Activated CD8-positive, alpha-beta T cell treated with anti-CD3 and anti-CD28 coated beads, Interleukin-2, amount 10 ng/mL, durations not matched to agents 7 days and 5 days (primary cell): ENCODE data around the gene TEX11. TPM values are rescaled to one million over a fixed set of nuclear protein-coding genes. Genes with fewer than 3 reads are reported as not detected.

Experiments used
- ATAC-seq: fragments of 150-1000 bp; cut with Tn5 transposase; one replicate; pipeline ENCODE4 v1.10.0; 2021; ENCODE audit warnings: moderate library complexity
- CTCF ChIA-PET: fragments of 350-600 bp; sonication (Branson Sonifier 250); formaldehyde crosslinking; loops from one replicate; lab custom pipeline; 2021; ENCODE audit warnings: antibody characterized with exemption; lab: Charles Lee
- POLR2A ChIA-PET: fragments of 350-600 bp; sonication (Branson Sonifier 250); formaldehyde crosslinking; loops from one replicate; lab custom pipeline; 2021; ENCODE audit warnings: antibody characterized with exemption; lab: Charles Lee
- DNase-seq: peaks from one replicate; pipeline ENCODE4 v3.0.0-alpha.2; 2020
- H3K27ac Mint-ChIP-seq: one replicate; pipeline ENCODE4 v1.8.0; 2021; ENCODE audit warnings: mild to moderate bottlenecking, mixed read lengths
- H3K27me3 Mint-ChIP-seq: one replicate; pipeline ENCODE4 v1.8.0; 2021; ENCODE audit warnings: low read depth, mixed read lengths
- H3K36me3 Mint-ChIP-seq: one replicate; pipeline ENCODE4 v1.8.0; 2021; ENCODE audit warnings: low read depth, mixed read lengths
- H3K4me1 Mint-ChIP-seq: one replicate; pipeline ENCODE4 v1.8.0; 2021; ENCODE audit warnings: low read depth, mixed read lengths
- H3K4me3 Mint-ChIP-seq: one replicate; pipeline ENCODE4 v1.8.0; 2021; ENCODE audit warnings: mild to moderate bottlenecking, mixed read lengths
- H3K9me3 Mint-ChIP-seq: one replicate; pipeline ENCODE4 v1.8.0; 2022; ENCODE audit warnings: mixed read lengths; ENCODE audit not compliant: insufficient read depth
- total RNA-seq, 2 experiments: library from RNA; stranded (reverse); gene quantifications; one replicate each; pipeline ENCODE4 v1.2.3, GENCODE V29; 2021

Gene TEX11
- total RNA-seq, 2 experiments from 2014 or later, result not detected

GRCh38 chrX:70509078-70509477 is 399.4 kb downstream of the TEX11 start:
- peaks cover 25% of the 10 kb centered on the region for H3K4me1 Mint-ChIP-seq
- H3K4me3 Mint-ChIP-seq, result no peak overlapping the region
- H3K9me3 Mint-ChIP-seq, result no peaks in the 10 kb centered on the region
- H3K27ac Mint-ChIP-seq, result no peak overlapping the region
- POLR2A ChIA-PET, result no interaction called here
- ATAC-seq (no peak), DNase-seq (no peak)
- CTCF ChIA-PET, result no interaction called here
- H3K27me3 Mint-ChIP-seq, result peaks cover 2% of the 10 kb centered on the region
- H3K36me3 Mint-ChIP-seq, result peaks cover 2% of the 10 kb centered on the region

GRCh38 chrX:70508296-70508911 is 400.1 kb downstream of the TEX11 start:
- ATAC-seq (no peak), DNase-seq (no peak)
- Mint-ChIP-seq H3K27ac (peak overlapping the region; percentile 20), H3K36me3 (peaks cover 2% of the 10 kb centered on the region), H3K9me3 (no peaks in the 10 kb centered on the region), H3K27me3 (peaks cover 2% of the 10 kb centered on the region), H3K4me3 (no peak overlapping the region), H3K4me1 (peaks cover 25% of the 10 kb centered on the region)
- ChIA-PET POLR2A (no interaction called here), CTCF (no interaction called here)

GRCh38 chrX:70505451-70505841 is 403.1 kb downstream of the TEX11 start:
- ATAC-seq, result no peak
- Mint-ChIP-seq H3K9me3 (no peaks in the 10 kb centered on the region), H3K27ac (no peak overlapping the region), H3K36me3 (peaks cover 14% of the 10 kb centered on the region), H3K4me3 (no peak overlapping the region), H3K27me3 (no peaks in the 10 kb centered on the region), H3K4me1 (peaks cover 25% of the 10 kb centered on the region)
- POLR2A ChIA-PET, result no interaction called here
- CTCF ChIA-PET, result interaction anchor here (0.9 kb wide), 1 partner anchor 16 kb away, joined by 3 read pairs; no protein-coding TSS in a partner anchor
- no peak for DNase-seq

DNA sequence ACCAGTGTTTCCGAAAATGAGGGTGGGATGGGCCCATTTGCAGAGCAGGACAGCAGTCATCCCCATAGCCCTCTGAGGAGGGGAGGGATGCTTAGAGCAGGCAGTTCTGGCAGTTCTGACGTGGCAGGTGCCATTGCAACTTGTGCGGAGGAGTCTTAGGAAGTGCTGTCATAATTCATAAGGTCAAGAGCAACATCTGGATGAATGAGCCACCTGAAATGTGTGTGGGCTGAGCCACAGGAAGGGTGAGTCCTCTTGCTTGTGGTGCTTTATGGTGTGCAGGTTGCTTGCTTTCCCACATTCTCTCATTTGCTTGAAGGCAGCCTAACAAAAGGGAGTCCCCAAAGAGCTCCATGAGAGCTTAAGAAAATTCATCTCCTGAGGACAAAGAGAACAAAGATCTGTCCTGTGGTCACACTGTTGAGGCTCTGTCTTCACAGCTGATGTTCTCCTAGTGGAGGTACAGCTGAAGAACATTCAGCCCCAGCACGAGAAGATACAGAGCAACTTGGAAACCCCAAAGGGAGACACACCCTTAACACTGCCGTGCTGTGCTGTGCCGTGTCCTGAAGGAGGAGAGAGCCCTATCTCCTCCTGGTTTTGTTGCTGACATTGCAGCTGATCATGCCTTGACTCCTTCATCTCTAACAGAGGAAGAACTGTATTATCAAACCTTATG is 403.6 kb downstream of the TEX11 start:
- no peak for ATAC-seq
- Mint-ChIP-seq H3K9me3 (no peaks in the 10 kb centered on the region), H3K4me1 (peaks cover 25% of the 10 kb centered on the region), H3K4me3 (no peak overlapping the region), H3K27me3 (no peaks in the 10 kb centered on the region), H3K36me3 (peaks cover 15% of the 10 kb centered on the region), H3K27ac (peak overlapping the region; percentile 9)
- no peak for DNase-seq
- POLR2A ChIA-PET, result no interaction called here
- CTCF ChIA-PET, result interaction anchor here (0.9 kb wide), 1 partner anchor 16 kb away, joined by 3 read pairs; no protein-coding TSS in a partner anchor

GRCh38 chrX:70500826-70501225 is 407.7 kb downstream of the TEX11 start:
- DNase-seq, result no peak
- Mint-ChIP-seq H3K9me3 (no peaks in the 10 kb centered on the region), H3K4me3 (no peak overlapping the region), H3K4me1 (peaks cover 10% of the 10 kb centered on the region), H3K27ac (no peak overlapping the region), H3K36me3 (peaks cover 17% of the 10 kb centered on the region), H3K27me3 (no peaks in the 10 kb centered on the region)
- ChIA-PET POLR2A (no interaction called here), CTCF (no interaction called here)
- ATAC-seq, result no peak

DNA sequence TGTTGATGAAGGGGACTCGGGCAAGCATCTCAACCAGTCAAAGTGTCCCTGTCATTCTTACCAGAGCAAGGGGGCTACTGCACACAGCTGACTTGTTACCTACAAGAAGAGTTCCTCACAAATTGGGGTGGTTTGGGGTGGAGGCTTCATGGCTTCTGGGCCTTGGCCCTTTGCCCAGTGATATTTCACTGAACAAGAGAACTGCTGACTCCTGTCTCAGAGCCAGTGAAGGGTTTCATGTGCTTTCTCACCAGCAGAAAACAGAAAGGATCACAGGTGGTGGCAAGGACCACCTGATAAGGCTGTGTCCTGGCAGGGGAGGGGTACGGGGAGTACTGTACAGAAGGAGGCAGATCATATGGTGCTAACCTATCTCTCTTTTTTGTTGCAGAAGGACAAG is 410.4 kb downstream of the TEX11 start:
- Mint-ChIP-seq H3K9me3 (no peaks in the 10 kb centered on the region), H3K27ac (no peak overlapping the region), H3K4me3 (no peak overlapping the region), H3K4me1 (no peaks in the 10 kb centered on the region), H3K27me3 (no peaks in the 10 kb centered on the region), H3K36me3 (peaks cover 24% of the 10 kb centered on the region)
- no peak for DNase-seq
- CTCF ChIA-PET, result no interaction called here
- POLR2A ChIA-PET, result no interaction called here
- no peak for ATAC-seq

GRCh38 chrX:70497026-70497425 is 411.5 kb downstream of the TEX11 start:
- ChIA-PET POLR2A (no interaction called here), CTCF (no interaction called here)
- no peak overlapping the region for H3K4me3 Mint-ChIP-seq
- H3K4me1 Mint-ChIP-seq, result peaks cover 2% of the 10 kb centered on the region
- no peaks in the 10 kb centered on the region for H3K27me3 Mint-ChIP-seq
- ATAC-seq (no peak), DNase-seq (no peak)
- no peaks in the 10 kb centered on the region for H3K9me3 Mint-ChIP-seq
- no peak overlapping the region for H3K27ac Mint-ChIP-seq
- peaks cover 26% of the 10 kb centered on the region for H3K36me3 Mint-ChIP-seq

DNA sequence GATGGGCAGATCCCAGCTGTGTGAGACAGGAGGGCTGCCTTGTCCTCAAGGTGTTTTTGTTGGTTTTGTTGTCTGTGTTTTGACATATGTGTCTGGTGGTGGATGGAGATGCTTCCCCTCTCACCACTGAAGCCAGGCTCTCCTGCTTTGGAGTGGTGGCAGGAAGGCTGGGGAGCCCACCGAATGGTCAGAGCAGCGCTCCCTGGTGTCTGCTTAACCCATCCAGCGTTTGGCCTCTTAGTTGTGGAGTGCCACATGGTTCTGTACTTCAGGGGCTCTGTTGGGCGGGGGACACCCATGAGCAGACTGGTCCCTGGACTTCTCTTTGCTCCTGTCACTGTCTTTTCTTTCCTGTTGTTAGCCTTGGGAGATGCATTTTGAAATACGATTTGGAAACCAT is 412.0 kb downstream of the TEX11 start:
- no peak for DNase-seq
- ATAC-seq, result no peak
- CTCF ChIA-PET, result no interaction called here
- H3K9me3 Mint-ChIP-seq, result no peaks in the 10 kb centered on the region
- peaks cover 28% of the 10 kb centered on the region for H3K36me3 Mint-ChIP-seq
- H3K4me3 Mint-ChIP-seq, result no peak overlapping the region
- POLR2A ChIA-PET, result no interaction called here
- no peaks in the 10 kb centered on the region for H3K27me3 Mint-ChIP-seq
- H3K4me1 Mint-ChIP-seq, result peaks cover 7% of the 10 kb centered on the region
- H3K27ac Mint-ChIP-seq, result no peak overlapping the region

DNA sequence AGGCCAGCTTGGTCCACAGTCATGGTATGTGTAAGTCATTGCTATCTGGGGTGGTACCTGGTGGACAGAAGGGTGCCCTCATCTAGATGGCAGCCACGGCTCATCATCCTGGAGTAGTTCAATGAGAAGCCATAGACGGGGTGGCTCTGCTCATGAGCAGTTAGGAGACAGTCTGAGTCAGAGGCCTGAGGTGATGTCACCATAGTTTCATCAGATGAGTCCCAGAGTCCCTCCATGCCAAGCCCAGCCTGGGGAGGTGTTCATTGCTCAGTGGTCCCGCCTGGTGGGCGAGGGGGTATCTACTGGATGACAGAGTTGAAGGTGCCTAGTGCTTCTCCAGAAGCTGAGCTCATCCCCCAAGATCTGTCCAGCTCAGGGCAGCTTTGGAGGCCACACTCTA is 414.1 kb downstream of the TEX11 start:
- Mint-ChIP-seq H3K4me3 (no peak overlapping the region), H3K4me1 (peaks cover 11% of the 10 kb centered on the region), H3K27ac (no peak overlapping the region), H3K9me3 (no peaks in the 10 kb centered on the region), H3K36me3 (peaks cover 24% of the 10 kb centered on the region), H3K27me3 (no peaks in the 10 kb centered on the region)
- ATAC-seq (no peak), DNase-seq (no peak)
- ChIA-PET CTCF (no interaction called here), POLR2A (no interaction called here)

DNA sequence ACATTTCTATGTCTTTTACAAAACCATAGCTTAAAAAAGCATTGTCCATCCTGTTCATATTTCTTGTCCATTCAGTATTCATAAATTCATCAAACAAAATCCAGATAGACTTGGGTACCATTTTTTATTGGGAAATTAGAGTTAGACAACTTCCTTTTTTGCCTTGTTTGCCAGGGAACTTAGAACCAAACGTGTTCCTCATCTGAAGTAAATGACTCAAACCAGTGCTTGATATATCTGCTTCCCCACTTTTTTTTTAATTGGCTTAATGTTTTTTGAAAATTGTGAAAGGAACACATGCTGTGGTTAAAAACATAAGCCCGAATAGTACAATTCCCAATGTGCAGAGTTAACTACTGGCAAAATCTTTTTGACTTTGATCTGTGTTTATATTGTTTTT is 419.7 kb downstream of the TEX11 start:
- Mint-ChIP-seq H3K27ac (no peak overlapping the region), H3K4me3 (no peak overlapping the region), H3K36me3 (peaks cover 25% of the 10 kb centered on the region), H3K9me3 (no peaks in the 10 kb centered on the region), H3K4me1 (peaks cover 11% of the 10 kb centered on the region), H3K27me3 (no peaks in the 10 kb centered on the region)
- DNase-seq (no peak), ATAC-seq (no peak)
- CTCF ChIA-PET, result interaction anchor here (1.2 kb wide), 1 partner anchor 16 kb away, joined by 3 read pairs; no protein-coding TSS in a partner anchor
- POLR2A ChIA-PET, result no interaction called here

GRCh38 chrX:70485466-70485865 is 423.0 kb downstream of the TEX11 start:
- Mint-ChIP-seq H3K27ac (no peak overlapping the region), H3K4me3 (no peak overlapping the region), H3K9me3 (no peaks in the 10 kb centered on the region), H3K36me3 (peaks cover 12% of the 10 kb centered on the region), H3K27me3 (no peaks in the 10 kb centered on the region), H3K4me1 (no peaks in the 10 kb centered on the region)
- CTCF ChIA-PET, result no interaction called here
- no peak for ATAC-seq
- DNase-seq, result no peak
- POLR2A ChIA-PET, result no interaction called here

- POLR2A ChIA-PET, result no interaction called here
- ATAC-seq (no peak), DNase-seq (no peak)
- H3K36me3 Mint-ChIP-seq, result peaks cover 11% of the 10 kb centered on the region
- no peaks in the 10 kb centered on the region for H3K9me3 Mint-ChIP-seq
- no peaks in the 10 kb centered on the region for H3K4me1 Mint-ChIP-seq
- H3K27me3 Mint-ChIP-seq, result no peaks in the 10 kb centered on the region
- H3K4me3 Mint-ChIP-seq, result no peak overlapping the region
- H3K27ac Mint-ChIP-seq, result no peak overlapping the region
- CTCF ChIA-PET, result no interaction called here
Measured at GRCh38 chrX:70482300-70482699, 426.2 kb downstream of the TEX11 start.
